Liver (tissue), 9 donors: ENCODE data around the gene NCAM2. TPM values are rescaled to one million over a fixed set of nuclear protein-coding genes. Genes with fewer than 3 reads are reported as not detected.

Experiments
- DNase-seq: peaks from one replicate; pipeline ENCODE4 v3.0.0-alpha.2; 2017; ENCODE audit warnings: low spot score
- H3K27ac ChIP-seq, 2 donors: one replicate each; pipeline ENCODE4 v1.7.0; 2013; ENCODE audit warnings: inconsistent platforms in 2 of 2, low read length in 2 of 2, control low read depth in 1 of 2, low read depth in 1 of 2, mild to moderate bottlenecking in 1 of 2
- H3K27me3 ChIP-seq, 4 donors: one replicate each; pipeline versions ENCODE4 v1.6.1 to v1.7.0; 2013; ENCODE audit warnings: low read length in 3 of 4, inconsistent platforms in 1 of 4, mild to moderate bottlenecking in 1 of 4, moderate library complexity in 1 of 4; ENCODE audit not compliant: control insufficient read depth in 4 of 4, insufficient read depth in 4 of 4
- H3K36me3 ChIP-seq, 4 donors: one replicate each; pipeline versions ENCODE4 v1.6.1 to v1.7.0; 2013; ENCODE audit warnings: low read length in 3 of 4, mild to moderate bottlenecking in 3 of 4, low read depth in 1 of 4, moderate library complexity in 1 of 4; ENCODE audit not compliant: control insufficient read depth in 4 of 4, insufficient read depth in 3 of 4
- H3K4me1 ChIP-seq, 4 donors: one replicate each; pipeline versions ENCODE4 v1.6.1 to v1.7.0; 2013; ENCODE audit warnings: low read length in 3 of 4, mild to moderate bottlenecking in 3 of 4, moderate library complexity in 1 of 4; ENCODE audit not compliant: control insufficient read depth in 4 of 4, insufficient read depth in 4 of 4
- H3K4me3 ChIP-seq, 3 donors: one replicate each; pipeline versions ENCODE4 v1.6.1 to v1.7.0; 2013; ENCODE audit warnings: low read length in 3 of 3, control low read depth in 1 of 3, low read depth in 1 of 3, mild to moderate bottlenecking in 1 of 3
- H3K9ac ChIP-seq, 2 donors: one replicate each; pipeline ENCODE4 v1.7.0; 2013; ENCODE audit warnings: low read length in 2 of 2, mild to moderate bottlenecking in 2 of 2, moderate library complexity in 2 of 2, control low read depth in 1 of 2, low read depth in 1 of 2
- H3K9me3 ChIP-seq, 4 donors: one replicate each; pipeline versions ENCODE4 v1.6.1 to v1.7.0; 2013; ENCODE audit warnings: low read length in 3 of 4; ENCODE audit not compliant: control insufficient read depth in 4 of 4
- ATF3 ChIP-seq: IDR thresholded peaks from 2 replicates; pipeline ENCODE4 v1.6.1; 2016; ENCODE audit warnings: antibody characterized with exemption
- CTCF ChIP-seq: fragments of 150-350 bp; IDR thresholded peaks from 2 replicates; pipeline ENCODE4 v1.5.1; 2017; ENCODE audit warnings: improper control_type of control experiment, low read depth, low read length; ENCODE audit not compliant: missing input control
- EGR1 ChIP-seq, 2 donors: IDR thresholded peaks; 2 replicates each; pipeline ENCODE4 v1.6.1; 2016 to 2018; ENCODE audit warnings: antibody characterized with exemption in 2 of 2, low read depth in 2 of 2
- FOXA1 ChIP-seq: IDR thresholded peaks from 2 replicates; pipeline ENCODE4 v1.6.1; 2016; ENCODE audit warnings: antibody characterized with exemption
- FOXA2 ChIP-seq: IDR thresholded peaks from 2 replicates; pipeline ENCODE4 v1.6.1; 2016; ENCODE audit warnings: antibody characterized with exemption
- GABPA ChIP-seq, 2 donors: IDR thresholded peaks in 1 of 2; conservative IDR thresholded peaks in 1 of 2; 2 replicates each; pipeline ENCODE4 v1.6.1; 2016; ENCODE audit warnings: antibody characterized with exemption in 2 of 2, mild to moderate bottlenecking in 1 of 2, moderate library complexity in 1 of 2
- HNF4A ChIP-seq, 2 donors: conservative IDR thresholded peaks; 2 replicates each; pipeline ENCODE4 v1.6.1; 2016; ENCODE audit warnings: antibody characterized with exemption in 2 of 2, mild to moderate bottlenecking in 2 of 2
- HNF4G ChIP-seq: IDR thresholded peaks from 2 replicates; pipeline ENCODE4 v1.6.1; 2016; ENCODE audit warnings: antibody characterized with exemption
- JUND ChIP-seq, 2 donors: IDR thresholded peaks; 2 replicates each; pipeline ENCODE4 v1.6.1; 2016; ENCODE audit warnings: antibody characterized with exemption in 2 of 2
- MAX ChIP-seq: IDR thresholded peaks from 2 replicates; pipeline ENCODE4 v1.6.1; 2016; ENCODE audit warnings: antibody characterized with exemption
- NR2F2 ChIP-seq: IDR thresholded peaks from 2 replicates; pipeline ENCODE4 v1.6.1; 2016; ENCODE audit warnings: antibody characterized with exemption
- RAD21 ChIP-seq, 2 donors: IDR thresholded peaks; 2 replicates each; pipeline ENCODE4 v1.6.1; 2016; ENCODE audit warnings: antibody characterized with exemption in 2 of 2, mild to moderate bottlenecking in 2 of 2
- REST ChIP-seq: IDR thresholded peaks from 2 replicates; pipeline ENCODE4 v1.6.1; 2016; ENCODE audit warnings: antibody characterized with exemption, mild to moderate bottlenecking
- RXRA ChIP-seq, 2 donors: IDR thresholded peaks; 2 replicates each; pipeline ENCODE4 v1.6.1; 2017 to 2018; ENCODE audit warnings: antibody characterized with exemption in 2 of 2, mild to moderate bottlenecking in 1 of 2
- SP1 ChIP-seq: IDR thresholded peaks from 2 replicates; pipeline ENCODE4 v1.6.1; 2018; ENCODE audit warnings: antibody characterized with exemption, mild to moderate bottlenecking
- TAF1 ChIP-seq: conservative IDR thresholded peaks from 2 replicates; pipeline ENCODE4 v1.6.1; 2016; ENCODE audit warnings: antibody characterized with exemption, mild to moderate bottlenecking
- YY1 ChIP-seq: IDR thresholded peaks from 2 replicates; pipeline ENCODE4 v1.6.1; 2016; ENCODE audit warnings: antibody characterized with exemption, mild to moderate bottlenecking
- ZBTB33 ChIP-seq: IDR thresholded peaks from 2 replicates; pipeline ENCODE4 v1.6.1; 2016; ENCODE audit warnings: antibody characterized with exemption
- WGBS: extraction: QIAGEN DNeasy Blood & Tissue Kit; methylation state at CpG from one replicate; pipeline ENCODE4 v1.1.7; 2013; 5-methylcytosine and 5-hydroxymethylcytosine counted together
- polyA plus RNA-seq, 2 donors: library from polyadenylated mRNA; stranded (reverse) in 1 of 2; unstranded in 1 of 2; fragments of 200-250 nt in 1 of 2; fragments of >200 nt in 1 of 2; fragmentation: Nextera tagmentation in 1 of 2; extraction: Ambion mirVana in 1 of 2; gene quantifications; one replicate each; pipeline versions ENCODE4 v1.2.1 to v1.2.3, GENCODE V29; 2013 to 2015
- total RNA-seq, 2 donors: library from RNA; depleted of rRNA; stranded (reverse); fragments of >200 nt; gene quantifications; one replicate each; pipeline ENCODE4 v1.2.3, GENCODE V29; 2014
- donor health status: healthy.
- donor health status: healthy.
- donor health status: healthy.
- donor health status: healthy.
- donor health status: healthy.

The NCAM2 gene
- total and polyA plus RNA-seq, 4 donors: 0.06 to 0.51 (median 0.24) TPM

- Histone ChIP-seq H3K4me3 (no peak overlapping the region), H3K27me3 (no peaks in the 10 kb centered on the region), H3K9ac (no peak overlapping the region), H3K36me3 (no peaks in the 10 kb centered on the region), H3K27ac (no peak overlapping the region), H3K4me1 (no peaks in the 10 kb centered on the region), H3K9me3 (no peaks in the 10 kb centered on the region)
- TF ChIP-seq CTCF: no peak
- TF ChIP-seq EGR1 (IDR thresholded peaks at IDR 0.05; ENCODE audit: low read depth in 2 of 2): no peak
- no peak for TF ChIP-seq NR2F2
- TF ChIP-seq HNF4A (conservative IDR thresholded peaks at IDR 0.05): no peak
- TF ChIP-seq JUND (IDR thresholded peaks at IDR 0.05): no peak
- TF ChIP-seq RXRA (IDR thresholded peaks at IDR 0.05): no peak
- TF ChIP-seq TAF1: no peak
- no peak for TF ChIP-seq FOXA2
- TF ChIP-seq HNF4G: no peak
- no peak for TF ChIP-seq SP1
- no peak for TF ChIP-seq ATF3
- TF ChIP-seq RAD21 (IDR thresholded peaks at IDR 0.05): no peak
- TF ChIP-seq FOXA1: no peak
- no peak for TF ChIP-seq ZBTB33
- TF ChIP-seq MAX: no peak
- TF ChIP-seq REST: no peak
- TF ChIP-seq YY1: no peak
- no peak for DNase-seq
- WGBS: 89% methylated on average over 5 of the region's 5 CpGs
Observed at GRCh38 chr21:21460979-21461378, 462.8 kb downstream of the NCAM2 start.

- Histone ChIP-seq H3K4me3 (no peak overlapping the region), H3K4me1 (no peaks in the 10 kb centered on the region), H3K9ac (no peak overlapping the region), H3K36me3 (peaks cover 0 to 3% (median 0%) of the 10 kb centered on the region in 4 donors), H3K27ac (no peak overlapping the region), H3K9me3 (no peaks in the 10 kb centered on the region), H3K27me3 (no peaks in the 10 kb centered on the region)
- 55% methylated on average over 4 of the region's 4 CpGs for WGBS
- DNase-seq: no peak
- TF ChIP-seq MAX: no peak
- no peak for TF ChIP-seq GABPA (IDR thresholded peaks at IDR 0.05 in 1 of 2, conservative IDR thresholded peaks at IDR 0.05 in 1 of 2)
- no peak for TF ChIP-seq HNF4G
- no peak for TF ChIP-seq ZBTB33
- TF ChIP-seq EGR1 (IDR thresholded peaks at IDR 0.05; ENCODE audit: low read depth in 2 of 2): no peak
- no peak for TF ChIP-seq FOXA1
- no peak for TF ChIP-seq RXRA (IDR thresholded peaks at IDR 0.05)
- TF ChIP-seq SP1: no peak
- no peak for TF ChIP-seq HNF4A (conservative IDR thresholded peaks at IDR 0.05)
- no peak for TF ChIP-seq REST
- TF ChIP-seq YY1: no peak
- no peak for TF ChIP-seq NR2F2
- no peak for TF ChIP-seq RAD21 (IDR thresholded peaks at IDR 0.05)
- TF ChIP-seq FOXA2: no peak
Observed at GRCh38 chr21:21463456-21463855, 465.2 kb downstream of the NCAM2 start.
